Fibroblast of skin of left biceps (primary cell): Measurements from ENCODE around the gene NDUFAF3.

ENCODE experiments used
- DNase-seq, 2 experiments: peaks; one replicate each; pipeline ENCODE4 v3.0.0-alpha.2; 2013; ENCODE audit warnings: low read depth in 2 of 2

The NDUFAF3 gene

GRCh38 chr3:49017971-49018706 lies 3.8 kb upstream of the NDUFAF3 start, which contains the start of gene DALRD3:
Gene DALRD3, minus strand, starts transcription at chr3:49018580. Its CDS starts 16 bp downstream, at chr3:49018564.
- no peak for DNase-seq

- no peak for DNase-seq
These were observed 3.3 kb upstream of the NDUFAF3 start for GRCh38 chr3:49018707-49019006.

- no peak for DNase-seq
These were observed 2.0 kb upstream of the NDUFAF3 start for GRCh38 chr3:49019941-49020329.

GRCh38 chr3:49020330-49021212 lies 1.4 kb upstream of the NDUFAF3 start:
- DNase-seq, result no peak

- peak; percentile 91 to 93 for DNase-seq
These were observed 608 bp upstream of the NDUFAF3 start for GRCh38 chr3:49021213-49021812.

GRCh38 chr3:49022688-49023171 lies 809 bp downstream of the NDUFAF3 start:
- DNase-seq, result no peak

GRCh38 chr3:49023775-49024174 lies 1.9 kb downstream of the NDUFAF3 start:
- DNase-seq, result no peak

- no peak for DNase-seq
These were observed 2.5 kb downstream of the NDUFAF3 start for GRCh38 chr3:49024449-49024848.

- DNase-seq, result no peak
These were observed 3.3 kb downstream of the NDUFAF3 start for GRCh38 chr3:49025005-49025792.

- DNase-seq, result no peak
These were observed 4.0 kb downstream of the NDUFAF3 start for GRCh38 chr3:49025793-49026520.

- DNase-seq, result no peak
These were observed 4.6 kb downstream of the NDUFAF3 start for GRCh38 chr3:49026536-49026935.

GRCh38 chr3:49027634-49028033 lies 5.7 kb downstream of the NDUFAF3 start:
- no peak for DNase-seq

GRCh38 chr3:49028298-49028672 lies 6.4 kb downstream of the NDUFAF3 start:
- DNase-seq, result no peak

GRCh38 chr3:49028673-49029562 lies 7.0 kb downstream of the NDUFAF3 start, which contains the start of gene IMPDH2:
Gene IMPDH2, minus strand, starts transcription at chr3:49029398. Its CDS starts 48 bp downstream, at chr3:49029350.
- peak; percentile 73 to 78 for DNase-seq

- no peak for DNase-seq
These were observed 7.6 kb downstream of the NDUFAF3 start for GRCh38 chr3:49029563-49029884.

GRCh38 chr3:49030321-49030720 lies 8.4 kb downstream of the NDUFAF3 start:
- DNase-seq, result no peak

GRCh38 chr3:49032646-49033304 lies 10.9 kb downstream of the NDUFAF3 start:
- no peak for DNase-seq

GRCh38 chr3:49034650-49035049 lies 12.7 kb downstream of the NDUFAF3 start:
- no peak for DNase-seq

GRCh38 chr3:49035281-49035680 lies 13.4 kb downstream of the NDUFAF3 start:
- no peak for DNase-seq
